NCI-H2227 (cell line): ENCODE measurements around the gene CYSTM1.
A peak's percentile ranks its signal among the peaks of the same experiment; 100 is the strongest.
"Not testable (repeated sequence)": the region's sequence is repeated elsewhere in the genome, so short reads cannot be mapped to it uniquely, and the experiment has no call there.

Experiments
- DNase-seq: peaks from one replicate; lab custom pipeline; 2025; ENCODE audit not compliant: unreplicated experiment; lab: John Stamatoyannopoulos, UW

The CYSTM1 gene

DNA sequence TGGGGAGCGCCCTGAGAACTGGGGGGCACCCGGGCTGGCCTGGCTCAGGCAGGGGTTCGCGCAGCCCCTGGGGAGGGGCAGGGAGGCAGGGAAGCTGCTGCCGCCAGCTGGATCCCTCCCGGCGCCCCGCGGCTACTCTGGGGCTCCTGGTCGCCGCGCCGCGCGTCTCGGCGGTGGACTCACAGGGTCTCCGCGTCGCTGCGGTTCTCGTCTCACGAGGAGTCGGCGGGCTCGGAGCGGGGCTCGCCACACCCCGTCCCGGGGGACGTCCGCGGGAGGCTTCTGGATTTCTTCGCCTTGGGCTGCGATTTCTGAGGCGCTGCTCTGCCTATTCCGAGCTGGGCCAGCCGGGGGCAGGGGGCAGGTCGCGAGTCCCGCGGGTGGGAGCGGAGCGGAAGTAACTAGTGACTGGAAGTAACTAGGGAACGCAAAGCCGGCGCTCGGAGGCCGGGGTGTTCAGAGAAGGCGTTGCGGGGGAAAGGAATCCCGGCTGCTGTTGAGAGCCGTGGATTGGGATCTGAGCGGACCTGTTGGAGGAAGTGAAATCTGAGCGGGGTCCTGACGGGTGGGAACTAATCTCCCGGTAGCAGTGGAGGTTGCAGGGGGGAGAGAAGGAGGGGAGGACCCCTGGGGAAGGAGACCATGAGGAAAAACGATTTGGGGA, 511 bp downstream of the CYSTM1 start:
- peak; percentile 69 for DNase-seq

DNA sequence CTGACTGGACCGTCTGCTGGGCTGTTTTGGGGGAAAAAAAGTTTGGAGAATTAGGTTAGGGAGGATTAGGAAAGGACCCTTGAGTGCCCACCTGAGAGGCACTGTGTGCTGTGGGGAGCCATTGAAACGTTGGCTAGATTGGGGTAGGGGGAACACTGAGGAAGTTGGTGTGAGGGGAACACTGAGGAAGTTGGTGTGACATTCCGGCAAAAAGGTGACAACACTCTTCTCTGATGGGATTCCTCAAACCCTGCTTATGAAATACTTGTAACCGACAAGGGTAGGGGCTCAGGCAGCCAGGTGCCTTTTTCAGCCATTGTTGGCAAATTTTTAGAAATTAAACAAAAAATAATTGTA, 1.0 kb downstream of the CYSTM1 start:
- DNase-seq: no peak

DNA sequence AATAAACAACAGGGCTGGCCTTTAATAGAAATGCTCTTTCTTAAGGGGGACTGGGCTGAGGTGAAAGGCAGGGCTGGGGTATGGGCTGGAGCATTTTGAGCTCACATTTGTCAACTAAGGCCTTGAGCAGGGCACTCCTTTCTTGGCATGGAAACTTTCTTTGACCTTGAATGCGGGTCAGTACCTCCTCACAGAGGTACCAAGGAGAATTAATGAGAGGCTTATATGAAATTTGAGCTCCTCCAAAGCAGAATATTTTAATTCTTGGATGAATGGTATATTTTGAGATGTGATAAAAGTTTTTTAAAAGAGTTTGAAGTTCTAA, 3.1 kb downstream of the CYSTM1 start:
- DNase-seq: no peak

- DNase-seq: no peak
Measured at GRCh38 chr5:140178482-140179116, 3.6 kb downstream of the CYSTM1 start.

GRCh38 chr5:140181002-140181483, 6.1 kb downstream of the CYSTM1 start:
- no peak for DNase-seq

GRCh38 chr5:140181525-140181924, 6.5 kb downstream of the CYSTM1 start:
- no peak for DNase-seq

DNA sequence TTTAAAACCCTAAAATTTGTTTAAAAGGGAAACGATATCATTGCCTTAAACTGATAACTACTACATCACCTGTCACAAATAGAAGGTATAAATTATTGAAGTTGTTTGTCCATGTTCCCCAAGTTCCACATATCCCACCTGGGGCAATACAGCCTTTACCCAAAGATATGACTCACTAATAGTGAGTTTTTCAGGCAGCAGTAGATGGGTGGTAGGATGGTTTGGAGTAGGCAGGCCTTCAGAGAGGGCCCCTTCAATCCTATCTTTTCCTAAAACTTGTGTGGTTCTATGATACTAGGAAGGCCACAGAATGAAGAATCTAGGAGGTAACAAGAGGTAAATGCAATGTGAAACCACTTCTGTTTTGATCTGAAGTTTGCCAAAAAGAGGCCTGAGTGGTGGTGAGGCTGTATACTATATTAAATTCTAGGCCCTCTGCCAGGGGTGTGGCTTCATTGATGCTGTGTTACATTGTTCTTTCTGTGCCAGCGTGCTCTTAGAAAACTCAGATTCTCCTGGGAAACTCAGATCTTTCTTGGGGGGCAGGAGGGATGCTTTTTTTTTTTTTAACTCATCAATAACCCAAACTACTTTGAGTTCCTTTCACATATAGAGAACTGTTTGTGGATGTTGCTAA, 7.2 kb downstream of the CYSTM1 start:
- DNase-seq: no peak

- peak; percentile 47 for DNase-seq
Measured at GRCh38 chr5:140182803-140183367, 7.9 kb downstream of the CYSTM1 start.

DNA sequence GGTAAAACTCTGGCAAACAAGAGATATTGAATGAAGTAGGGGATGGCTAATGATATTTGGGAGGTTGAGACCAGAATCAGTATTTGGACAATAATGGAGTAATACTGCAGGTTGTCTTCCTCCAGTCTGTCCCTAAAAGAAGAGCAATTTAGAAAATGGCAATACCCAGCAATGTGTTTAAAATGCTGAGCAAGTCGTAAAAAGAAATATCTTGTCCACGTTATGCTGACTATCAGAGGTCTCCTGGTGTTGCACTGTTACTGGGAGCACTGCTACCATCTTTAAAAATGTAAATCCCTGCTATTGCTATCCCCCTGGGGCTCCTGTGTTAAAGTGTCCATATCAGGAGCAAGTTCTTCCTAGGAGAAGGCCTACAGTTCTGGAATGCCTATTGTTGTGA, 10.4 kb downstream of the CYSTM1 start:
- no peak for DNase-seq

- DNase-seq: no peak
Measured at GRCh38 chr5:140186267-140186671, 11.3 kb downstream of the CYSTM1 start.

DNA sequence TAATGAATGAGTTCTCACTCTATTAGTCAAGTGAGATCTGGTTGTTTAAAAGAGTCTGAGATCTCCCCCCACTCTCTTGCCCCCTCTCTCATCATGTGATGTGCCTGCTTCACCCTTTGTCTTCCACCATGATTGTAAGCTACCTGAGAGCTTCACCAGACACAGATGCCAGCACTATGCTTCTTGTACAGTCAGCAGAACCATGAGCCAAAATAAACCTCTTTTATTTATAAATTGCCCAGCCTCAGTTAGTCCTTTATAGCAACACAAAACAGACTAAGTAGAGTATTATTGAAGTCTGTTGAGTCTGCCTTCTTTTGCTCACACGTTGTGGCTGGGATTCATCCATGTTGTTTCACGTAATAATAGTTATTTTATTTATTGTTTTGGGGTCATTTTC, 14.3 kb downstream of the CYSTM1 start:
- no peak for DNase-seq

DNA sequence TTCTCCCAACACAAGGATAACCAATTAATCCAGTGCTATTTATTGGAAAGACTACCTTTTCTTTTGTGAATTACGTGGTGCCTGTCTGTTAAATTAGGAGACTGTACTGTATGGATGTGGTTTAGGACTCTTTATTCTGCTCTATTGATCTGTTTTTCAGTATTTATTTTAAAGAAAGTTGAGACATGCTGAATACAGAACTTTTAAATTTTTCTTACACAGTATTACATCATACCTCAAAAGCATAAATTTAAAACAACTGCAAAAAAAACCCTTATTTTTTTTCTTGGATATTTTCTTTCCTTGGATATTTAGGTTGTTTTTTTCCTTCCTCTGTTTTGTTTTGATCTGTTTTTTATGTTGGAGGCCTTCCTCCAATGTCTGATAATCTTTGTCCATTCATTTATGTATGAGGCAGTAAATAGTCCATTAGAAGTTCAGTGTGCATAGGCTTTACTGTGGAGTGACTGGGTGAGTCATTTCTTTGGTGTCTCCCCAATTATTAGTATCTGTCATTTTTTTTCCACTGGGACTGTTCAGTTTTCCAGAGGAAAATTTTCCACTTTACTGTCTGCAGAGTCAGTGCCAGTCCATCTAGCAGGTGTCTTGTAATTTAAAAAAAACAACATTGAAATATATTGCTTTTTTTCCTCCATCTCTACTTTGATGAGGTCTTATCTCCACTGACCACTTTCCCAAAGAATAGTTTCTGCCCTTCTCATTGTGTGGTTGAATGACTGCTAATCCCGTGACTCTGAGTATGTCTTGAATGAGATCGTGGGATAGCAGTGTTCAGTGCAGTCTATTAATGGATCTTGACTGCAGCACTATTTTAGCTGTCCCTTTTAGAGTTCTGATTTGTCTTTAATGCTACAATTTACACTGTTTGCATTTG, 15.2 kb downstream of the CYSTM1 start:
- no peak for DNase-seq

DNA sequence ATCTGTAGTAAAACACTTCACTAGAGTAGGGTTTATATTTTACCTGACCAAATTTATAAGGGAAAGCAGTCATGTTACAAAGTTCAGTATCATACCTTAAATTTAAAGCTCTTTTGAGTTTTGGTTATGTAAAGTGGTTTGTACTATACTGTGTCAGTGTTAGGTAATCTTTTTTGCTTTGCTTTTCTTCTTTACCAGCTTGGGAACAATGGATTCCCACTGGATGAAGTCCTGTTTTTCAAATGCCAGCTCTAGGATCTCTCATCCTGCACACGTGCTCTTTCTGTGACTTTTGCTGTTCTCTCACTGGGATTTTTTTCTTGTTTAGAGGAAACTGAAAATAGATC, 15.9 kb downstream of the CYSTM1 start:
- no peak for DNase-seq

GRCh38 chr5:140192715-140193430, 17.9 kb downstream of the CYSTM1 start:
- no peak for DNase-seq

GRCh38 chr5:140194662-140195061, 19.7 kb downstream of the CYSTM1 start:
- DNase-seq: no peak

DNA sequence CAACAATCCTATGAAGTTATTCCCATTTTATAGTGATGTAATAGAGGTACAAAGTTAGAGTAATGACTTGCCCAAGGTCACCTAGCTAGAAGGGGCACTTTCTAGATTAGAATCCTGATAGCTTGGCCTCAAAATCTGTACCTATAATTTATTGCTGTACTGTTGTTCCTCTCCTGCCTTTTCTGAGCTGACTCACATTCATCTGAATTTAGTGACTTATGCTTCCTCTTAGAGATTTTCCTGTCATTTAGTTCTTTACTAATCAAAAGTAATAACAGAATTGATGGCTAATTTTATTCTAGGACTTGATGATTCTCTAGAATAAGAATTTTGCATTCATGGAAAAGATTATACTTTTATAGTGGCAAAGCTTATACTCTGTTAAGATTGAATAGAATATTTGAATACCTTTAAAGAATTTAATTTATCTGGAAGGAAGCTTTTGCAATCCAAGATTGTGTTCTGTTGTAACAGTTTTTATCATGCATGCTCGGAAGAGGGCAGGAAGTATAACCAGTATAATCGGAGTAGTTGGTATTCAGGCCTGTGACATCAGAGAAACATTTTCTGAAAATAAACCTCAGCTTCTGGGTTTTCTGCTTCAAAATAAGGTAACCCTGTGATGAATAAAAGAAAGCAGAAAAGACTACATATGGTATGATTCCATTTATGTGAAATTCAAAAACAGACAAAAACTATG, 21.3 kb downstream of the CYSTM1 start:
- DNase-seq: no peak

DNA sequence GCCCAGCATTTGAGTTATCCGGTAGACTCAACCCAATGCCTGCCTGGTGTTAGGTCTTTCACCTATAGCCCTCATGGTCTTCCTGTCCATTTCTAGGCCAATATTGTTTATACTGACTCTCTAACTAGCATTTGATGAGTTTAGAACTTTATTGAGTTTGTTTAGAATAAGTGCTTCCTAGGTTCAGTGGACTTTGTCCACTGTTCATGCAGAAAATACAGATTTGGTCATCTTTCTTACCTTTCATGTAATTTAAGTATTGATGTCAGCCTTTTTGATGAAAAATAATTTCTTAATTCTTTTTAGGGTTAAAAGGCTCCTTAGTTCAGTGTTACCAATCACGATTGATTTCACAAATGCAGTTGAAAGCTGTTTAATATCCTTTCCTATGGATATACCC, 22.0 kb downstream of the CYSTM1 start:
- no peak for DNase-seq

DNA sequence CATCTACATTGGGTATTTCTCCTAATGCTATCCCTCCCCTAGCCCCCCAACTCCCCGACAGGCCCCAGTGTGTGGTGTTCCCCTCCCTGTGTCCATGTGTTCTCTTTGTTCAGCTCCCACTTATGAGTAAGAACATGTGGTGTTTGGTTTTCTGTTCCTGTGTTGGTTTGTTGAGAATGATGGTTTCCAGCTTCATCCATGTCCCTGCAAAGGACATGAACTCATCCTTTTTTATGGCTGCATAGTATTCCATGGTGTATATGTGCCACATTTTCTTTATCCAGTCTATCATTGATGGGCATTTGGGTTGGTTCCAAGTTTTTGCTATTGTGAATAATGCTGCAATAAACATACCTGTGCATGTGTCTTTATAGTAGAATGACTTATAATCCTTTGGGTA, 23.9 kb downstream of the CYSTM1 start:
- not testable (repeated sequence) for DNase-seq

GRCh38 chr5:140202078-140202477, 27.1 kb downstream of the CYSTM1 start:
- no peak for DNase-seq

- no peak for DNase-seq
Measured at GRCh38 chr5:140202610-140203009, 27.6 kb downstream of the CYSTM1 start.
